Effector memory CD8-positive, alpha-beta T cell (primary cell): ENCODE results near the gene CDT1.

Experiments used
- ATAC-seq: fragments of 150-1000 bp; cut with Tn5 transposase; replicated peaks from 2 replicates; pipeline ENCODE4 v1.10.0; 2021; ENCODE audit warnings: mild to moderate bottlenecking, moderate library complexity
- DNase-seq, 3 experiments: peaks; one replicate each; pipeline ENCODE4 v3.0.0; 2021
- H3K27ac Mint-ChIP-seq, 2 donors: one replicate each; pipeline ENCODE4 v1.8.0; 2022; ENCODE audit warnings: mild to moderate bottlenecking in 2 of 2, mixed read lengths in 2 of 2, moderate library complexity in 2 of 2
- H3K27me3 Mint-ChIP-seq, 2 donors: one replicate each; pipeline ENCODE4 v1.8.0; 2022; ENCODE audit warnings: mixed read lengths in 2 of 2
- H3K36me3 Mint-ChIP-seq: one replicate; pipeline ENCODE4 v1.8.0; 2022; ENCODE audit warnings: mild to moderate bottlenecking, moderate library complexity, mixed read lengths; ENCODE audit not compliant: insufficient read depth
- H3K4me1 Mint-ChIP-seq, 2 donors: one replicate each; pipeline ENCODE4 v1.8.0; 2022; ENCODE audit warnings: low read depth in 2 of 2, mixed read lengths in 2 of 2
- H3K4me3 Mint-ChIP-seq, 2 donors: one replicate each; pipeline ENCODE4 v1.8.0; 2022; ENCODE audit warnings: mild to moderate bottlenecking in 2 of 2, mixed read lengths in 2 of 2, moderate library complexity in 2 of 2
- H3K9me3 Mint-ChIP-seq, 2 donors: one replicate each; pipeline ENCODE4 v1.8.0; 2022; ENCODE audit warnings: mixed read lengths in 2 of 2

Gene CDT1

GRCh38 chr16:88793251-88793954, 10.2 kb upstream of the CDT1 start:
- ATAC-seq: peak; percentile 25
- H3K4me1 Mint-ChIP-seq: peaks cover 34 to 45% of the 10 kb centered on the region in 2 donors
- H3K36me3 Mint-ChIP-seq: peaks cover 4% of the 10 kb centered on the region
- H3K9me3 Mint-ChIP-seq: no peaks in the 10 kb centered on the region
- DNase-seq: no peak
- no peaks in the 10 kb centered on the region for H3K27me3 Mint-ChIP-seq
- H3K4me3 Mint-ChIP-seq: peak overlapping the region in 1 of 2 donors; percentile 48
- H3K27ac Mint-ChIP-seq: peak overlapping the region in 1 of 2 donors; percentile 87

DNA sequence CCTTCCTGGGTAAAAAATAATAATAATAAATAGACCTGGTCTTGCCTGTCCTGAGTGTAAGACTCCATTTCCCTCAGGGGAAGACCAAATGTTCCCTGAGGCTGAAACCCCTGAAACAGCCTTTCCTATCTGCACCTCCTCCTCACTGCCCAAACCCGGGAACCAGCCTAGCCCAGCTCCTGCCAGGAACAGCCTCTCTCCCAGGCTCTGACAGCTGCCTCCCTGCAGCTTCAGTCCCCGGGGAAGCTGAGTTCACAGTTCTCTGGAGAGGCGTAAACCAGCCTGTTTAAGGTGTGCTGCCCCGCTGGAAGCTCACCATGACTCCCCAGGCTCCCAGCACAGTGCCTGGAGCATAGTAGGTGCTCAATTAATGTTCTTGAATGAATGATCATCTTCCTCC, 7.3 kb upstream of the CDT1 start:
- peaks cover 7% of the 10 kb centered on the region for H3K36me3 Mint-ChIP-seq
- no peak for DNase-seq
- no peaks in the 10 kb centered on the region for H3K9me3 Mint-ChIP-seq
- H3K4me1 Mint-ChIP-seq: peaks cover 22 to 38% of the 10 kb centered on the region in 2 donors
- no peaks in the 10 kb centered on the region for H3K27me3 Mint-ChIP-seq
- no peak overlapping the region for H3K27ac Mint-ChIP-seq
- ATAC-seq: no peak
- no peak overlapping the region for H3K4me3 Mint-ChIP-seq

DNA sequence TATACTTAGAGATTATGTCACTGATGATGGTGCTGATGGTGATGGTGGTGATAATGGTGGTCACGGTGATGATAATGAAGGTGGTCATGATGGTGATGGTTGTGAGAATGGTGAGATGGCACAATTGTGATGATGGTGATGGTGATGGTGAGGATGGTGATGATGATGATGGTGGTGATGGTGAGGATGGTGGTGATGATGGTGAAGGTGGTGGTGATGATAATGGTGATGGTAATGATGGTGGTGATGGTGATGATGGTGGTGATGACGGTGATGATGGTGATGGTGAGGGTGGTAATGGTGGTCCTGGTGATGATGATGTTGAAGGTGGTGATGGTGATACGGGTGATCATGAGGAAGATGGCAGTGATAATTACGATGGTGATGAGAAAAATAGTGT, 5.5 kb upstream of the CDT1 start:
- DNase-seq: no peak
- no peak for ATAC-seq
- no peak overlapping the region for H3K4me3 Mint-ChIP-seq
- no peaks in the 10 kb centered on the region for H3K27me3 Mint-ChIP-seq
- no peaks in the 10 kb centered on the region for H3K9me3 Mint-ChIP-seq
- no peak overlapping the region for H3K27ac Mint-ChIP-seq
- peaks cover 10% of the 10 kb centered on the region for H3K36me3 Mint-ChIP-seq
- H3K4me1 Mint-ChIP-seq: peaks cover 14 to 25% of the 10 kb centered on the region in 2 donors

- no peak for ATAC-seq
These were observed 4.7 kb upstream of the CDT1 start for GRCh38 chr16:88798772-88799455.

DNA sequence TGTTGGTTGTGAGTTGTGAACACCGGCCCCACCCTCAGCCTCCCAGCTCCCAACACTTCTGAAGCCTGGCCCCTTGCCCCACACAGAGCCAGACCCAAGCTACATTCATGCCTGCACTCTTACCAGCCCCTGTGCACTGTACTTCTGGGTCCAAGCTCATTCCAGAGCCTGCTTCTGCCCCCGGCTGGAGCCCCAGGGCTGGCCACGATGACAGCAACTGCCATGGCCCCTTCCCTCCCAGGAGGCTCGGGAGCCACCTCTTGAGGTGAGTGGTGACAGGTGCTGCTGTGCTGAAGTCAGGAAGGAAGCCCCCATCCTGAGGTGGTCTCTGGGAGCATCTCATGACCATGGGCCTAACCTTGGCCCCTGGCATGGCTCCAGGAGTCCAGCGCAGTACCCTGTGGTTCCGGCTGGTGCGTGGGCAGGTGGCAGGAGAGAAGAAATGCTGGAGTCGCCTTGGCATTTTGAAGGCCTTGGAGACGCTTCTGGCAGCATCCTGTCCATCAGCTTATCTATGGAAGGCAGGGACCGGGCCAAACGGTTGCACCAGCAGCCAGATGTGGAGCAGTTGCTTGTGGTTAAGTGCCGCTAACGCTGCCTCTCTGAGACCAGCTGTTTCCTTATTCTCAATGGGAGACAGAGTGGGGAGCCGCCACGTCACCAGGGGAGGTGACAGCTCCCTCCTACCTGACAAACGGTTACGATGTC, 3.9 kb upstream of the CDT1 start:
- Mint-ChIP-seq H3K27ac (no peak overlapping the region), H3K27me3 (no peaks in the 10 kb centered on the region), H3K4me3 (no peak overlapping the region), H3K9me3 (no peaks in the 10 kb centered on the region), H3K36me3 (peaks cover 25% of the 10 kb centered on the region), H3K4me1 (peaks cover 12 to 21% of the 10 kb centered on the region in 2 donors)
- ATAC-seq (no peak), DNase-seq (no peak)

More at GRCh38 chr16:88798772-88799455, 4.7 kb upstream of the CDT1 start:
- Mint-ChIP-seq H3K9me3 (no peaks in the 10 kb centered on the region), H3K36me3 (peaks cover 17% of the 10 kb centered on the region), H3K27me3 (no peaks in the 10 kb centered on the region), H3K4me1 (peaks cover 14 to 21% of the 10 kb centered on the region in 2 donors), H3K4me3 (no peak overlapping the region), H3K27ac (no peak overlapping the region)
- no peak for DNase-seq

- H3K36me3 Mint-ChIP-seq: peaks cover 29% of the 10 kb centered on the region
- no peaks in the 10 kb centered on the region for H3K27me3 Mint-ChIP-seq
- DNase-seq (no peak), ATAC-seq (no peak)
- H3K27ac Mint-ChIP-seq: no peak overlapping the region
- H3K4me1 Mint-ChIP-seq: peaks cover 7 to 16% of the 10 kb centered on the region in 2 donors
- H3K4me3 Mint-ChIP-seq: no peak overlapping the region
- no peaks in the 10 kb centered on the region for H3K9me3 Mint-ChIP-seq
These were observed 3.4 kb upstream of the CDT1 start for GRCh38 chr16:88800277-88800592.

DNA sequence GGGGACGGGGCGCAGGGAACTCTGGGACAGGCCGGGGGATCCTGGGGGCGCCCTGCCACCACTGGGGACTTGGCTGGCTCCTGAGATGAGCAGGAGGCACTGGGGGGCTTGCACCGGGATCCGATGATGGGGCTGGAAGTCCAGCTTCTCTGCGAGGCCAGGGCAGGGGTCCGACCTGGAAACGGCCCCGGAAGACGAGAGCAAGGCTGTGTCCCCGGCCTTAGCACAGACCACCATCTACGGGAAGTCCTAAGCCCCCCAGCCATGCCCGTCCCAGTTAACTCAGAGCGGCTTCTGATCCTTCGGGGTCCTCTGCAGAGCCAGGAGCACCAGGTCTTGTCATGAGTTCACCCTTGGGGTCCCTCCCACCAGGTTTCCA, 573 bp downstream of the CDT1 start:
- Mint-ChIP-seq H3K27me3 (no peaks in the 10 kb centered on the region), H3K4me3 (peak overlapping the region; percentile 51 to 54), H3K9me3 (no peaks in the 10 kb centered on the region), H3K27ac (no peak overlapping the region), H3K4me1 (peaks cover 4 to 17% of the 10 kb centered on the region in 2 donors), H3K36me3 (peaks cover 42% of the 10 kb centered on the region)
- DNase-seq: no peak
- no peak for ATAC-seq

DNA sequence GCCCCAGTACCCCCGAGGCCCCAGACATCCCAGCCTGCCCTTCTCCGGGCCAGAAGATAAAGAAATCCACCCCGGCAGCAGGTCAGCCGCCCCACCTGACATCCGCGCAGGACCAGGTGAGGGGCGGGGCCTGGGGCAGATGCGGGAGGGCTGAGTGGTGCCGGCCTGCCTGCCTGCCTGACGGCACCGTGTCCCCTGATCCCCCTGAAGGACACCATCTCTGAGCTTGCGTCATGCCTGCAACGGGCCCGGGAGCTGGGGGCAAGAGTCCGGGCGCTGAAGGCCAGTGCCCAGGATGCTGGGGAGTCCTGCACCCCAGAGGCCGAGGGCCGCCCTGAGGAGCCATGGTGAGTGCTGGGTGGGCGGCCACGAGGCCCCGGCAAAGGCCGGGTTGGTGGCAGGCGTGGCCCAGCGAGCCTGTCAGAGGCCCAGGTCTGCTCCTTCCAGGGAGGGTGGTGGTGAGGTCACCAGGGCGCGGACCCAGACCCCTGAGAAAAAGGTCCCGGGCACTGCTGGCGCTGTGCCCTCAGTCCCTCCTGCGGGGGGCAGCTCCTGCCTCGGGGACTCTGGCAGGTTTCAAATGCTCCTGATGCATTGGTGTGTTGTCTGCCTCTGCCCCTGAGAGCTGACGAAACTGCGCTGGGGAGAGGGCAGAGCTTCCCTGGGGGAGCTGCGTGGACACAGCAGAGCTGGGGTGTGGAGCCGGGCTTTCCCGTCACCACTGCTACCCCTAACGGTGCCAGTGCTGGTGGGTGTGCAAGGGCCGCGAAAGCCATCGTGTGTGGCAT, 1.2 kb downstream of the CDT1 start:
- ATAC-seq (no peak), DNase-seq (no peak)
- Mint-ChIP-seq H3K27ac (no peak overlapping the region), H3K4me3 (peak overlapping the region; percentile 51 to 54), H3K36me3 (peaks cover 45% of the 10 kb centered on the region), H3K9me3 (no peaks in the 10 kb centered on the region), H3K4me1 (peaks cover 4 to 20% of the 10 kb centered on the region in 2 donors), H3K27me3 (no peaks in the 10 kb centered on the region)

- H3K4me1 Mint-ChIP-seq: peaks cover 1 to 22% of the 10 kb centered on the region in 2 donors
- no peak overlapping the region for H3K27ac Mint-ChIP-seq
- no peaks in the 10 kb centered on the region for H3K9me3 Mint-ChIP-seq
- ATAC-seq (no peak), DNase-seq (no peak)
- H3K36me3 Mint-ChIP-seq: peaks cover 45% of the 10 kb centered on the region
- H3K4me3 Mint-ChIP-seq: no peak overlapping the region
- H3K27me3 Mint-ChIP-seq: no peaks in the 10 kb centered on the region
These were observed 1.7 kb downstream of the CDT1 start for GRCh38 chr16:88805340-88805715.

DNA sequence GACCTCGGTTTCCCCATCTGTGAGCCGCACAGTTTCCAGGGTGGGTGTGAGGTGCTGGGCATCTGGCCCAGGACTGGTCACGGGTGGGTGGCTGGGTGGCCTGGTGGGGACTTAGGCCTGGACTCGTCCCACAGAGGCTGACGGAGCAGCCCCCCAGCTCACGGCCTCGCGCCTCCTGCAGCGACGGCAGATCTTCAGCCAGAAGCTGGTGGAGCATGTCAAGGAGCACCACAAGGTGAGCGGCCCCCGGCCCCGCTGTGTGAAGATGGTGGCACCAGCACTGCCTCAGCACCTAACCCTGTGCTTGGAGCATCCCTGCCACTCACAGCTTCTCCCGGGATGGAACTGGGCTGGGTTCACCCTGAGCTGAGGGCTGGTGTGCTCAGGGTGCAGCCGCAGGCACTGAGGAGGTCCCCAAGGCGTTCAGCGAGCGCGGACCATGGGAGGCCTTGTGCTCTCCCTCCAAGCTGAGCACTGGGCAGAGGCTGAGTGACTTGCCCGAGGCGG, 2.4 kb downstream of the CDT1 start:
- Mint-ChIP-seq H3K9me3 (no peaks in the 10 kb centered on the region), H3K4me1 (peaks cover 0 to 23% of the 10 kb centered on the region in 2 donors), H3K27me3 (no peaks in the 10 kb centered on the region), H3K27ac (no peak overlapping the region), H3K36me3 (peaks cover 48% of the 10 kb centered on the region), H3K4me3 (no peak overlapping the region)
- ATAC-seq (no peak), DNase-seq (no peak)

- no peak for DNase-seq
- H3K27me3 Mint-ChIP-seq: no peaks in the 10 kb centered on the region
- peak overlapping the region in 1 of 2 donors; percentile 34 for H3K4me3 Mint-ChIP-seq
These were observed 3.0 kb downstream of the CDT1 start for GRCh38 chr16:88806491-88807111.

GRCh38 chr16:88807142-88807625, 3.6 kb downstream of the CDT1 start:
- Mint-ChIP-seq H3K9me3 (no peaks in the 10 kb centered on the region), H3K27me3 (no peaks in the 10 kb centered on the region), H3K4me3 (no peak overlapping the region), H3K27ac (peak overlapping the region in 1 of 2 donors; percentile 51), H3K4me1 (peaks cover 3 to 27% of the 10 kb centered on the region in 2 donors), H3K36me3 (peaks cover 53% of the 10 kb centered on the region)
- ATAC-seq (no peak), DNase-seq (no peak)

More at GRCh38 chr16:88806491-88807111, 3.0 kb downstream of the CDT1 start:
- Mint-ChIP-seq H3K36me3 (peaks cover 48% of the 10 kb centered on the region), H3K9me3 (no peaks in the 10 kb centered on the region), H3K4me1 (peaks cover 0 to 26% of the 10 kb centered on the region in 2 donors), H3K27ac (peak overlapping the region in 1 of 2 donors; percentile 51)
- ATAC-seq: no peak
